ELF-1 (cell line): Measurements from ENCODE around the gene PRR36.
"Not testable (repeated sequence)": the region's sequence is repeated elsewhere in the genome, so short reads cannot be mapped to it uniquely, and the experiment has no call there.

Experiments
- DNase-seq: peaks from one replicate; pipeline ENCODE4 v3.0.0-alpha.2; 2016; ENCODE audit warnings: low read depth, low spot score

Gene PRR36

GRCh38 chr19:7899751-7900378 is 25.7 kb upstream of the PRR36 start:
- no peak for DNase-seq

- no peak for DNase-seq
Measured at GRCh38 chr19:7898967-7899366, 24.8 kb upstream of the PRR36 start.

GRCh38 chr19:7897292-7897691 is 23.1 kb upstream of the PRR36 start:
- DNase-seq, result no peak

GRCh38 chr19:7895565-7895964 is 21.4 kb upstream of the PRR36 start:
- DNase-seq, result no peak

DNA sequence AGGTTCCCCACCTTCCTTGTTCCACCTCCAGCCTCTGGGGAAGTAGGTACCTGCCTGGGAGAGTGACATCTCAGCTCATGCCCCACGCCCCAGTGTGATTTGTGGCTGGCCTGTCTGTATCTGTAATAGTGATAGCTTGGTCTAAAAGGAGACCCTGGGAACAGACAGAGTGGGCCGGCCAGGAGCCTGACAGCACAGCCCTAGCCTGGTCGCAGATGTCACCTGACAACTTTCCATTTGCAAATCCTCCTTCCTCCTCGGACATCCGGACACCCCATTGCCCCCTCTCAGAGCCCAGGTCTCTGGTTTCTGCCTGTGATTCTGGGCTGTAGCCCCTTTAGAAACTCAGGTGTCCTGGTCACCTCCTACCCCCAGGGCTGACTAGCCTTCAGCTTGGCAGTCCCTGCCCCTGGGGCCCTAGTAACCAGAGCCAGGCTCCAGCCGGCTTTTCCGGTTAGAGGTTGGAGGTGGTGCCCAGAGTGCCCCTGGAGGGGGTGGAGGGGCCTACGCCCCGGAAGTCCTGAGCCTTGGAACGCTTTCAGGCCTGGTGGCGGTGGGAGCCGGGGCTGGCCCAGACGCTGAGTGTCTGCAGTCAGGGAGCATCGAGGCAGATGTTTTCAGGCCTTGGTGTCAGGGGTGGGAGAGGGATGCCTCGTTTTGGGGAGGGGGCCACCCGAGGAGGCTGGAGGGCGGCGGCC is 20.6 kb upstream of the PRR36 start:
- peak; percentile 79 for DNase-seq

GRCh38 chr19:7893362-7894101 is 19.3 kb upstream of the PRR36 start:
- not testable (repeated sequence) for DNase-seq

GRCh38 chr19:7888826-7889217 is 14.6 kb upstream of the PRR36 start:
- DNase-seq, result no peak

DNA sequence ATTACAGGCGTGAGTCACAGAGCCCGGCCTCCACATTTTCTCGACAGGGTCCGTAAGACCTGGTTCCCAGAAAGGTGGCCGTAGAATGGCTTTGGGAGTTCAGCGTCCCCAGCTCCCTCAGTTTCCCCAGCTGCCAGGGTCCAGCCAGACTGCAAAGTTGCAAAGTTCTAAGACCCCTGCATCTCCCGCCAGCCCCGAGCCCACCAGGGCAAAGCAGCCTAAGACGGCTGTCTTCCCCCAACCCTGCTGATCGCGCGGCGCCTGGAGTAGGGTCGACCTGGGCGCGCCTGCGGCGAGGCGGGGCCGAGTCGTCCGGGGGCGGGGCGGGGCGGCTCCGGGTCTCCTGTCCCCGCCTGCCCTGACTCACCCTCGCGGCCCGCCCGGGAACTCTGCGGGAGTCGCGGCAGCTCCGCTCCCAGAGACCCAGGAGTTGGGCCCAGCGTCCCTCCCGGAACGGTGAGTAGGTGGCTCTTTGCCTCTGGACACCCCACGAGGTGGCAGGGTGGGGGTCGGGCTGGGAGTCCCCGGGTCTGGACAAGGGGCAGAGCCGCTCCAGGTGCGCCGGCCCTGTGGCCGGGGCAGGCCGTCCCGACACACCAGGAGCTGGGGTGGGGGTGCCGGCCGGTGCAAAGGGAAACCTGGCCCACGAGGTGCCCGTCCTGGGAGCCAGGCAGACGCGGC is 14.1 kb upstream of the PRR36 start, which contains the start of gene LRRC8E:
Gene LRRC8E, plus strand, starts transcription at position 366 of the 681 bp plus-strand sequence. CDS start 7,094 bp downstream, outside the sequence.
- DNase-seq, result peak; percentile 76

- no peak for DNase-seq
Measured at GRCh38 chr19:7887408-7888144, 13.4 kb upstream of the PRR36 start.

DNA sequence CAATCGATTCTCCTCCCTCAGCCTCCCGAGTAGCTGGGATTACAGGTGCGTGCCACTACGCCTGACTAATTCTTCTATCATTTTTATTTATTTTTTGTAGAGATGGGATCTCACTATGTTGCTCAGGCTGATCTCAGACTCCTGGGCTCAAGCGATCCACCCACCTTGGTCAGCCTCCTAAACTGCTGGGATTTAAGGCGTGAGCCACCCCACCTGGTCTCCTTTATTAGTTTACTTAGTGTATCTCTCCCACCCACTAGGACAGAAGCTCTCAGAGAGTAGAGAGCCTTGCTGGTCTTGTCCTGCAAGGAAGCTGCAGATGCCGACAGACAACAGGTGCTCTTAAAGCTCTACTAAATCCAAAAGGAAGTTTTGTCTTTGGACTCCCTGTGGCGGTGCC is 11.6 kb upstream of the PRR36 start:
- DNase-seq, result no peak

DNA sequence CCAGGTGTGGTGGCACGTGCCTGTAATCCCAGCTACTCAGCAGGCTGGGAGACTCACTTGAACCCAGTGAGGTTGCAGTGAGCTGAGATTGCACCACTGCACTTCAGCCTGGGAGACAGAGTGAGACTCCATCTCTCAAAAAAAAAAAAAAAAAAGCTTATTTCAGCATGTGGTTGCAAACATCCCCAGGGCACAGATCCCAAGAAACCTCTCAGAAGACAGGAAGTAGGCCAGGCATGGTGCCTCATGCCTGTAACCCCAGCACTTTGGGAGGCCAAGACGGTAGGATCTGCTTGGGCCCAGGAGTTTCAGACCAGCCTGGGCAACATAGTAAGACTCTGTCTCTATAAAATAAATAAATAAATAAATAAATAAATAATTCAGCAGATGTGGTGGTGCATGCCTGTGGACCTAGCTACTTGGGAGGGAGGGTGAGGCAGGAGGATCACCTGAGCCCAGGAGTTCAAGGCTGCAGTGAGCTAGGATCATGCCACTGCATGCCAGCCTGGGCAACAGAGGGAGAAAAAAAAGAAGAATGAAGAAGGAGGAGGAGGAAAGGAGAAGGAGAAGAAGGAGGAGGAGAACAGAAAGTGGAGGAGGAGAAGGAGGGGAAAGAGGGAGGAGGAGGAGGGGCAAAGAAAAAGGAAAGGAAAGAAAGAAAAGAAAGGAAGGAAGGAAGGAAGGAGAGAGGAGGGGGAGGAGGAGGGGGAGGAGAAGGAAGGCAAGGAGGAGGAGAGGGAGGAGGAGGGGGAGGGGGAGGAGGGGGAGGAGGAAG is 9.8 kb upstream of the PRR36 start:
- no peak for DNase-seq

DNA sequence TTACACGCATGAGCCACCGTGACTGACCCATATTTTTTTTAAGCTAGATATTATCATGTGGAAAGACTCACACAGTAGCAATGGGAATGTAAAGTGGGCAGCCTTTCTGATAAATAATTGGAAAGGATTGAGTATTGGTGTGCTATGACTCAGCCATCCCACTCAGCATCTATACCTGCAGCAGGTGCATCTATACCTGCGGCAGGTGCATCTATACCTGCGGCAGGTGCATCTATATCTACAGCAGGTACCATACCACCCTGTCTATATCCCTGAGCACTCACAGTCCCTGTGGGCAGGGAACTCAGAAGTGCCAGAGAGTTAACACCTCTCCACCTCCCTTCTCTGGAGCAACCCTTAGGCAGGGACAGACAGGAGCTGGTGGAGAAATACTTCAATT is 8.9 kb upstream of the PRR36 start:
- no peak for DNase-seq

DNA sequence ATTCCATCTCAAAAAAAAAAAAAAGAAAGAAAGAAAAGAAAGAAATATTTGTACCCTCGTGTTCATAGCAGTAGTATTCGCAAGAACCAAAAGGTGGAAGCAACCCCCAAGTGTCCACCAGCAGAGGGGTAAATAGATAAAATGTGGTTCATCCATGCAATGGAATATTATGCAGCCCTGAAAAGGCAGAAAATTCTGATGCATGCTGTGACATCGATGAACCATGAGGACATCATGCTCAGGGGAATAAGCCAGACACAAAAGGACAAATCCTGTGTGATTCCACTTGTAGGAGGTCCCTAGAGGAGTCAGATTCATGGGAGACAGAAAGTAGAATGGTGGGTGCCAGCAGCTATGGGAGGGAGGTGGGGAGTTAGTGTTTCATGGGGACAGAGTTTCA is 7.7 kb upstream of the PRR36 start:
- DNase-seq, result no peak

DNA sequence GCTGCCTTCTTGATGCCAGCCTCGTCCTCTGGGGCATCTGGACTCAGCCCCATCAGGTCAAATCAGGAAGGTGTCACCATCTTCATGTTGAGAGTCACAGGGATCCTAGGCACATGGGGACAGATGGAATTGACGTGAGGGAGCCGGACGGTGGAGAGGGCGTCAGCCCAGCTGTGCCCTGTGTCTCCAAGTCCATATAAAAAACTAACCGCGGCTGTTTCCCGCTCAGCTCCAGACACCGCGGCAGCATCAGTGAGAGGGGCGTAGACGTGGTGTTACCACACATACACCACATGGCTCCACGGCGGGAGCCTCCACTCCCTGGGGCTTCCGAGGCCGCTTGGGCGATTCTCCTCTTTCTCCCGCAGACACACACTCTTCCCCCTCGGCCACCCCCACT is 5.6 kb upstream of the PRR36 start:
- DNase-seq, result no peak

GRCh38 chr19:7879111-7879807 is 5.1 kb upstream of the PRR36 start:
- DNase-seq, result no peak

DNA sequence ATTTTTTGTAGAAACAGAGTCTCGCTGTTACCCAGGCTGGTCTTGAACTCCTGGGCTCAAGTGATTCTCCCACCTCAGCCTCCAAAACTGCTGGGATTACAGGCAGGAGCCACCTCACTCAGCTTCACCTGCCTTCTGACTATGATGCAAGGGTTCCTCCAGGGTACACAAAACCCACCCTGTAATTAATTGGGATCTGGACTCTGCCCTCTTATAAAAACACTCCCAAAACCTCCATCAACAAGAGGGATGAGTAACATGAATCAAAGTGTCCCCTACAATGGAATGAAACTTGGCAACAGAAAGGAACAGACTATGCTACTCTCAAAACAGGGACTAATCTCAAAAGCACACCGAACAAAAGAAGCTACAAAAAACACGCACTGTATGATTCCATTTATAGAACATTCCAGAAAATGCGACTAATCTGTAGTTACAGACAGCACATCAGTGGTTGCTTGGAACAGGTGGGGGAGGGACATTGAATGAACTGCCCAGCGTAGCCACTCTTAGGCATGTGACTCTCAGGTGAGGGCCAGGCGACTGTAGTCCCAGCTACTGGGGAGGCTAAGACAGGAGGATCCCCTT is 3.2 kb upstream of the PRR36 start:
- DNase-seq, result no peak

DNA sequence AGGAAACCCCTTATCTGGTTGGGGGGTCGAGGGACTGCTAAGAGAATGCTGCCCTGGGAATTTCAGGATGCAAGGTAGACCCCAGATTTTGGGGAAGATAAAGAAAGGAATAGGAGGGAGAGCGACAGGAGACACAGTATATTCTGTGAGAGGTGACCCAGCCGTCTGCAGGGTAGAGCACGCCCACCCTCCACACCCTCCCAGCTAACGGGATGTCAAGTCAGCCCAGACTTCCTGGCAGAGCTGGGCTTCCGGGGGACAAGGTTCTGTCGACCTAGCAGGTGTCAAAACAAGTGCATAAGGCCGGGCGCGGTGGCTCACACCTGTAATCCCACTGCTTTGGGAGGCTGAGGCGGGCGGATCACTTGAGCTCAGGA is 695 bp upstream of the PRR36 start:
- no peak for DNase-seq

DNA sequence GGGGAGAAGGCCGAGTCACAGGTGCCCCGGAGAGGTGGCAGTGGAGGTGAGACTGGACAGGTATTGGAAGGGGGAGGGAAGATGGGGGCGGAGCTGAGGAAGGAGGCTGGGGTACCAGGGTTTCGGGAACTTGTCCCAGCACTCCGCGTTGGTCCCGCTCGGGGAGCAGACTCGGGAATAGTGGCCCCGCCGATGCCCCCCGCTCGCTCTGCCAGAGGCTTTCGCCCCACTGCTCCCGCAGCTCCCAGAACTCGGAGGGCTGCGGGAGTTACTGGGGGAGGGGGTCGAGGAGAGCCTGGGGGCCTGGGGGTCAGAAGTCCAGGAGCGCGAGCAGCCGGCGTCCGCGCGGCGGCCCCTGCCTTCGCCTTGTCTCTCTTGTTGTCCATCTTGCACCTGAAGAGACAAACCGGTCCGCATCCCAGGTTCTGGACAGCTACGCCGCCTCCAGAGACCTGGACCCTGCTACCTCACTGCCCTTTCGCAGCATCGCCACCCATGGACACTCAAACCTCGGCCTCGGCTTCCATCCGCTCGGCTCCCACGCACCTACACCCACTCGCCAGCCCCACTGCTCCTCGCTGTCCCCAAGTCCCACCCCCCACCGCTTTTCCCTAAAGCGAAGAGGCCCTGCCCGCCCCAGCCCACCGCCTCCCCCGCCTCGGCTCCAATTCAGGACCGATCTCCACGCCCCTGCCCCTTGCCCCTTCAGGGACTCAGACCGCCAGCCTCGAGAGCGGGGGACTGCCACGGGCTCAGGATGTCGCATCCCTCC is 700 bp downstream of the PRR36 start:
- DNase-seq, result no peak
